Sigmoid colon (tissue), 7 donors: ENCODE measurements around the gene TPGS2. TPM values are rescaled to one million over a fixed set of nuclear protein-coding genes. Genes with fewer than 3 reads are reported as not detected.
"Not testable (repeated sequence)": the region's sequence is repeated elsewhere in the genome, so short reads cannot be mapped to it uniquely, and the experiment has no call there.

ENCODE experiments used
- DNase-seq: peaks from one replicate; pipeline ENCODE4 v3.0.0-alpha.2; 2019
- H3K27ac ChIP-seq, 4 donors: fragments of 200-600 bp; sonication (generic); one replicate each; pipeline ENCODE4 v1.5.1; 2016 to 2019; ENCODE audit warnings: mild to moderate bottlenecking in 1 of 4
- H3K27me3 ChIP-seq, 3 donors: fragments of 200-600 bp; sonication (generic); one replicate each; pipeline ENCODE4 v1.5.1; 2019; ENCODE audit warnings: mild to moderate bottlenecking in 1 of 3
- H3K36me3 ChIP-seq, 4 donors: fragments of 200-600 bp; sonication (generic); one replicate each; pipeline ENCODE4 v1.5.1; 2016 to 2019
- H3K4me1 ChIP-seq, 4 donors: fragments of 200-600 bp; sonication (generic); one replicate each; pipeline ENCODE4 v1.5.1; 2017 to 2019
- H3K4me3 ChIP-seq, 4 donors: fragments of 200-600 bp; sonication (generic); one replicate each; pipeline ENCODE4 v1.5.1; 2017 to 2019; ENCODE audit warnings: mild to moderate bottlenecking in 2 of 4, moderate library complexity in 1 of 4
- H3K9me3 ChIP-seq, 4 donors: fragments of 200-600 bp in 3 of 4; sonication (generic) in 3 of 4; one replicate each; pipeline versions ENCODE4 v1.5.1 to v1.6.1; 2013 to 2019
- CTCF ChIP-seq, 4 experiments: fragments of 450-650 bp in 3 of 4; fragments of 200-600 bp in 1 of 4; IDR thresholded peaks; one replicate each; pipeline ENCODE4 v1.5.1; 2016 to 2019; ENCODE audit warnings: antibody characterized with exemption in 4 of 4, mild to moderate bottlenecking in 3 of 4, moderate library complexity in 2 of 4
- EP300 ChIP-seq, 4 donors: sonication (generic); formaldehyde crosslinking; IDR thresholded peaks; one replicate each; pipeline ENCODE4 v1.6.1; 2017; ENCODE audit warnings: antibody characterized with exemption in 4 of 4
- POLR2A ChIP-seq, 2 donors: fragments of 450-650 bp; IDR thresholded peaks; one replicate each; pipeline ENCODE4 v1.6.1; 2016; ENCODE audit warnings: antibody characterized with exemption in 2 of 2, mild to moderate bottlenecking in 2 of 2, moderate library complexity in 2 of 2
- POLR2AphosphoS5 ChIP-seq, 4 donors: sonication (generic); formaldehyde crosslinking; IDR thresholded peaks; one replicate each; pipeline ENCODE4 v1.6.1; 2017; ENCODE audit warnings: antibody characterized with exemption in 4 of 4
- WGBS, 2 donors: extraction: QIAGEN DNeasy Blood & Tissue Kit; methylation state at CpG; one replicate each; pipeline ENCODE4 v1.1.7; 2013; 5-methylcytosine and 5-hydroxymethylcytosine counted together
- intact Hi-C: fragments of 100-400 bp; cut with DNase I; formaldehyde crosslinking; loops from one replicate; pipeline ENCODE4 v1.15.1; 2023
- polyA plus RNA-seq, 3 donors: library from polyadenylated mRNA; stranded (reverse); fragments of 200-250 nt; gene quantifications; one replicate each; pipeline ENCODE4 v1.2.3, GENCODE V29; 2013
- total RNA-seq, 4 donors: library from RNA; depleted of rRNA; stranded (reverse); fragments of >200 nt; gene quantifications; one replicate each; pipeline ENCODE4 v1.1.0, GENCODE V29; 2016
- donor health status: healthy with polysubstance abuse.
- donor health status: Bipolar disorder and iron deficiency.
- donor health status: healthy.

TPGS2 gene, protein sequence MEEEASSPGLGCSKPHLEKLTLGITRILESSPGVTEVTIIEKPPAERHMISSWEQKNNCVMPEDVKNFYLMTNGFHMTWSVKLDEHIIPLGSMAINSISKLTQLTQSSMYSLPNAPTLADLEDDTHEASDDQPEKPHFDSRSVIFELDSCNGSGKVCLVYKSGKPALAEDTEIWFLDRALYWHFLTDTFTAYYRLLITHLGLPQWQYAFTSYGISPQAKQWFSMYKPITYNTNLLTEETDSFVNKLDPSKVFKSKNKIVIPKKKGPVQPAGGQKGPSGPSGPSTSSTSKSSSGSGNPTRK
- 10 to 100 TPM; 56.1 to 96.9 (median 66.8) TPM for total RNA-seq
- polyA plus RNA-seq = 10 to 100 TPM; 43.2 to 75.1 (median 46.5) TPM

DNA sequence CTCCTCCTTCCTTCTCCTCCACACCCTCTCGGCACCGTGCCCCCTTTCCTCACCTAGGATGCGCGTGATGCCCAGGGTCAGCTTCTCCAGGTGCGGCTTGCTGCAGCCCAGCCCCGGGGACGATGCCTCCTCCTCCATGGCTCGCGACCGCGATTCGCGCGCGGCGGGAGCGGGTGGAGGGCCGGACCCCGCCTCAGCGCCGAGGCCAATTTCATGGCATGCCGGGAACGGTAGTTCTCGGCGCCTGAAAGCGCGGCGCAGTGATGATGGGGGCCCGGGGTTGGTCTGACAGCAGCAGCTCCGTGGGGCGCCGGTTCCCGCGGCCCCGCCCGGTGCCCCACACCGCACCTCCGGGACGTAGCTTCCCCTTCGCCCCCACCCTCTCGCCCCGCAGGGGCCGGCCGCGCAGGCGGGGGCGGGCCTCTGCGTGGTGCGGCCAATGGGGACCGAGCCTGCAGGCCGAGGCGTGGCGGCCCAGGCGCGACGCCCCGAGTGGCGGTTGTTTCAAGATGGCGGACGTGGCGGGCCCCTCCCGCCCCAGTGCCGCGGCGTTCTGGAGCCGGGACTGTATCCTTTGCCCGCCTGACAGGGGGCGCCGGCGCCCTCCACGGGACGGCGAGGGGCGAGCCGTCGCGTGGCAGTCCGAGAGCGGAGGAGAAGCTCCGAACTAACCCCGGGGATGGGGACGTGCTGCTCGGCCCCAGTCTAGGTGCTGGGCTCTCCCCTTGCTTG, at the start of gene TPGS2, which contains the start of gene KIAA1328:
Gene TPGS2 (minus strand): TSS at position 373 of the 732 bp plus-strand sequence. CDS start 235 bp downstream, at position 138.
Gene KIAA1328 (plus strand): TSS at position 498 of the 732 bp plus-strand sequence. CDS start 12 bp downstream, at position 510.
- intact Hi-C loops = no loop called here
- 0% methylated on average over 83 of the region's 83 CpGs for WGBS, 2 donors
- peak within 1 kb of the TSS; percentile 75 to 89 (median 82) for H3K27ac ChIP-seq

DNA sequence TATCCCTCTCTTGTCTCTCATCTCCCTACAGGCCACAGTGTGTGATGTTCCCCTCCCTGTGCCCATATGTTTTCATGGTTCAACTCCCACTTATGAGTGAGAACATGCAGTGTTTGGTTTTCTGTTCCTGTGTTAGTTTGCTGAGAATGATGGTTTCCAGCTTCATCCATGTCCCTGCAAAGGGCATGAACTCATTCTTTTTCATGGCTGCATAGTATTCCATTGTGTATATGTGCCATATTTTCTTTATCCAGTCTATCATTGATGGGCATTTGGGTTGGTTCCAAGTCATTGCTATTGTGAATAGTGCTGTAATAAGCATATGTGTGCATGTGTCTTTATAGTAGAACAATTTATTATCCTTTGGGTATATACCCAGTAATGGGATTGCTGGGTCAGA, 45.0 kb upstream of the TPGS2 start:
- H3K4me1 ChIP-seq, DNase-seq, H3K27ac ChIP-seq, intact Hi-C loops, H3K4me3 ChIP-seq, H3K9me3 ChIP-seq, H3K27me3 ChIP-seq: not testable (repeated sequence)
- H3K36me3 ChIP-seq = peaks cover 0 to 17% (median 0%) of the 10 kb centered on the region in 4 donors

More for the DNA sequence above, at the start of gene TPGS2, which contains the start of gene KIAA1328:
- H3K36me3 ChIP-seq = no peaks in the 10 kb centered on the region
- TF ChIP-seq EP300 (IDR thresholded peaks at IDR 0.05) = no peak
- no peak for TF ChIP-seq POLR2A (IDR thresholded peaks at IDR 0.05)
- peak in 1 of 4 experiments; percentile 16 for TF ChIP-seq CTCF (IDR thresholded peaks at IDR 0.05)
- TF ChIP-seq POLR2AphosphoS5 (IDR thresholded peaks at IDR 0.05) = peak in 3 of 4 donors; percentile 19 to 50 (median 21)
- no peaks in the 10 kb centered on the region for H3K9me3 ChIP-seq
- peak; percentile 90 for DNase-seq
- peaks cover 0 to 20% (median 15%) of the 10 kb centered on the region in 4 donors for H3K4me1 ChIP-seq
- H3K4me3 ChIP-seq = peak within 1 kb of the TSS; percentile 68 to 76 (median 72)
- H3K27me3 ChIP-seq = no peaks in the 10 kb centered on the region

DNA sequence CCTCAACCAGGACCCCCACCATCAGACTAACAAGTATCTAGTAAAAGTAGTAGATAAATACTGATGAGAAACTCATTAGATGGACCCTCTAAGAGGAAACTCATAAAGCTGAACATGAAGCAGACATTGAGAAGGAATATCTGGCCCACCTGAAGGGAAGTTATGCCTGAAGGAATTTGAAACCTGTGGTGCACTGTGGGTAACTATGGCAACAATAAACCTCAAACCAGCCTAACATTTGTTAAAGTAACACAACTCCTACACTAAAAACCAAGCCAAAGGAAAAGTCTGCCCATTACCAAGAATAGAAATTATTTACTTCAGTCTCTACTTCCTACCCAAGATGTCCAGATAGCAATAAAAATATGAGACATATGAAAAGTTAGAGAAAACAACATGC, 43.5 kb upstream of the TPGS2 start:
- intact Hi-C loops = no loop called here
- Histone ChIP-seq H3K4me3 (no peak overlapping the region), H3K27me3 (no peaks in the 10 kb centered on the region), H3K9me3 (no peaks in the 10 kb centered on the region), H3K4me1 (no peaks in the 10 kb centered on the region), H3K27ac (no peak overlapping the region), H3K36me3 (peaks cover 0 to 17% (median 0%) of the 10 kb centered on the region in 4 donors)
- no peak for DNase-seq
- TF ChIP-seq EP300 (IDR thresholded peaks at IDR 0.05) (no peak), POLR2A (IDR thresholded peaks at IDR 0.05) (no peak), CTCF (IDR thresholded peaks at IDR 0.05) (no peak), POLR2AphosphoS5 (IDR thresholded peaks at IDR 0.05) (no peak)

DNA sequence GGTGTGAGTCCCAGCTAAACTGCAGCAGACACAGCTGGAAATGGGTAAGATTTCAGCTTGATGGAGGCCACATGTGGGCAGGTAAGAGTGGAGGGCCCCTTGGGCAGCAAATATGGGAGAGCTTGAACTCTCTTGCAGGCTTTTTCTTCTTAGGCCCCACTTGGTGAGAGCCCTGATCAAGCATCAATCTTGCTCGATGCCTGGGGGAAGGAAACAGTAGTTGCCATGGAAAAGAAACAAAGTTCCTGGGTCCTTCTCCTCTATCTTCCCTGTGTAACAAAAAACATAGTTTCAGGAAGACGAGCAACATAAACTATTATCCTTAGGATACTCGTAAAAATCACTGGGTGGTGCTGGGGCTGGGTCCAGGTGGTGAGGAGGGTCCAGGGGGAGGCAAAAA, 43.0 kb upstream of the TPGS2 start:
- Histone ChIP-seq H3K27ac (no peak overlapping the region), H3K9me3 (no peaks in the 10 kb centered on the region), H3K36me3 (peaks cover 0 to 17% (median 0%) of the 10 kb centered on the region in 4 donors), H3K4me1 (no peaks in the 10 kb centered on the region), H3K4me3 (no peak overlapping the region), H3K27me3 (no peaks in the 10 kb centered on the region)
- 76% methylated on average over 3 of the region's 3 CpGs for WGBS, 2 donors
- DNase-seq = no peak
- TF ChIP-seq EP300 (IDR thresholded peaks at IDR 0.05) (no peak), POLR2A (IDR thresholded peaks at IDR 0.05) (no peak), POLR2AphosphoS5 (IDR thresholded peaks at IDR 0.05) (no peak), CTCF (IDR thresholded peaks at IDR 0.05) (no peak)
- intact Hi-C loops = no loop called here

GRCh38 chr18:36867056-36867455, 38.3 kb upstream of the TPGS2 start:
- H3K27me3 ChIP-seq = no peaks in the 10 kb centered on the region
- H3K36me3 ChIP-seq = peaks cover 0 to 10% (median 0%) of the 10 kb centered on the region in 4 donors
- H3K4me1 ChIP-seq = no peaks in the 10 kb centered on the region
- no peak for TF ChIP-seq CTCF (IDR thresholded peaks at IDR 0.05)
- no peak for TF ChIP-seq POLR2A (IDR thresholded peaks at IDR 0.05)
- no peak for TF ChIP-seq EP300 (IDR thresholded peaks at IDR 0.05)
- TF ChIP-seq POLR2AphosphoS5 (IDR thresholded peaks at IDR 0.05) = no peak
- no peak overlapping the region for H3K27ac ChIP-seq
- H3K9me3 ChIP-seq = no peaks in the 10 kb centered on the region
- 94 to 97% methylated on average over 1 of the region's 1 CpG for WGBS, 2 donors
- no peak overlapping the region for H3K4me3 ChIP-seq
- DNase-seq = no peak
- intact Hi-C loops = no loop called here
